B cell (primary cell): ENCODE results near the gene VNN1. TPM values are rescaled to one million over a fixed set of nuclear protein-coding genes. Genes with fewer than 3 reads are reported as not detected.

Source experiments
- ATAC-seq: fragments of 200-7000 bp; cut with Tn5 transposase; one replicate; pipeline ENCODE4 v1.10.0; 2021; ENCODE audit warnings: low read depth, mild to moderate bottlenecking, moderate number of reproducible peaks, moderate library complexity
- CTCF ChIA-PET: fragments of 350-600 bp; sonication (Branson Sonifier 250); formaldehyde crosslinking; loops from one replicate; lab custom pipeline; 2021; ENCODE audit warnings: antibody characterized with exemption, inconsistent platforms; lab: Charles Lee
- POLR2A ChIA-PET: fragments of 350-600 bp; sonication (Branson Sonifier 250); formaldehyde crosslinking; loops from one replicate; lab custom pipeline; 2021; ENCODE audit warnings: antibody characterized with exemption; lab: Charles Lee
- DNase-seq: peaks from one replicate; pipeline ENCODE4 v3.0.0; 2013
- H2AFZ ChIP-seq: 2 replicates; pipeline ENCODE4 v1.6.1; 2012; ENCODE audit warnings: mild to moderate bottlenecking, low read depth, low read length; ENCODE audit not compliant: insufficient read depth, poor library complexity, severe bottlenecking
- H3K27ac ChIP-seq, 2 donors: 1 replicate in 1 of 2; 2 replicates in 1 of 2; pipeline ENCODE4 v1.5.1; 2012 to 2013; ENCODE audit warnings: low read length in 2 of 2, mild to moderate bottlenecking in 2 of 2, moderate library complexity in 1 of 2
- H3K27me3 ChIP-seq, 4 experiments: fragments of 200-600 bp in 1 of 4; sonication (generic) in 1 of 4; replicated peaks in 1 of 4; 1 replicate in 2 of 4; 2 replicates in 2 of 4; pipeline versions ENCODE4 v1.6.1 to v1.7.0; 2013 to 2016; ENCODE audit warnings: low read length in 3 of 4, mild to moderate bottlenecking in 2 of 4, mixed read lengths in 1 of 4, moderate library complexity in 1 of 4; ENCODE audit not compliant: insufficient read depth in 4 of 4, control insufficient read depth in 3 of 4; ENCODE audit errors: control extremely low read depth in 1 of 4
- H3K36me3 ChIP-seq, 2 experiments: replicated peaks in 1 of 2; 1 replicate in 1 of 2; 2 replicates in 1 of 2; pipeline versions ENCODE4 v1.6.1 to v1.7.1; 2013; ENCODE audit warnings: low read length in 1 of 2; ENCODE audit not compliant: insufficient read depth in 2 of 2, control insufficient read depth in 1 of 2; ENCODE audit errors: control extremely low read depth in 1 of 2, extremely low read depth in 1 of 2
- H3K4me1 ChIP-seq, 2 donors: fragments of 200-600 bp in 1 of 2; sonication (generic) in 1 of 2; 1 replicate in 1 of 2; 2 replicates in 1 of 2; pipeline versions ENCODE4 v1.5.1 to v1.6.1; 2013 to 2017; ENCODE audit warnings: low read length in 2 of 2; ENCODE audit not compliant: control insufficient read depth in 2 of 2, insufficient read depth in 2 of 2
- H3K4me2 ChIP-seq: replicated peaks from 2 replicates; pipeline ENCODE3; 2012; ENCODE audit warnings: mild to moderate bottlenecking, low read depth, low read length; ENCODE audit not compliant: poor library complexity, severe bottlenecking
- H3K4me3 ChIP-seq, 5 experiments: fragments of 200-600 bp in 1 of 5; sonication (generic) in 1 of 5; 1 replicate in 3 of 5; 2 replicates in 2 of 5; pipeline versions ENCODE4 v1.5.1 to v1.7.0; 2011 to 2016; ENCODE audit warnings: low read length in 4 of 5, mild to moderate bottlenecking in 4 of 5, low read depth in 2 of 5, control low read depth in 1 of 5, moderate library complexity in 1 of 5; ENCODE audit not compliant: insufficient read depth in 1 of 5; ENCODE audit errors: control extremely low read depth in 1 of 5, extremely low read depth in 1 of 5
- H3K79me2 ChIP-seq: fragments of 200-600 bp; sonication (generic); one replicate; pipeline ENCODE4 v1.6.0; 2016; ENCODE audit warnings: low read length; ENCODE audit not compliant: control insufficient read depth, insufficient read depth
- H3K9ac ChIP-seq: fragments of 200-600 bp; sonication (generic); 2 replicates; pipeline ENCODE4 v1.6.1; 2017; ENCODE audit warnings: mild to moderate bottlenecking, low read length, moderate library complexity
- H3K9me3 ChIP-seq, 3 donors: one replicate each; pipeline versions ENCODE4 v1.6.1 to v1.7.1; 2013; ENCODE audit warnings: low read length in 2 of 3; ENCODE audit not compliant: control insufficient read depth in 2 of 3, insufficient read depth in 1 of 3; ENCODE audit errors: control extremely low read depth in 1 of 3
- H4K20me1 ChIP-seq: 2 replicates; pipeline ENCODE4 v1.6.0; 2012; ENCODE audit warnings: mild to moderate bottlenecking, low read length; ENCODE audit not compliant: insufficient read depth, control insufficient read depth, poor library complexity, severe bottlenecking
- H3K27ac Mint-ChIP-seq: one replicate; pipeline ENCODE4 v1.8.0; 2021; ENCODE audit warnings: mixed read lengths
- H3K27me3 Mint-ChIP-seq: one replicate; pipeline ENCODE4 v1.8.0; 2021; ENCODE audit warnings: mixed read lengths
- H3K4me1 Mint-ChIP-seq: one replicate; pipeline ENCODE4 v1.8.0; 2021; ENCODE audit warnings: mixed read lengths
- H3K4me3 Mint-ChIP-seq: one replicate; pipeline ENCODE4 v1.8.0; 2021; ENCODE audit warnings: mixed read lengths
- H3K9me3 Mint-ChIP-seq: one replicate; pipeline ENCODE4 v1.8.0; 2022; ENCODE audit warnings: mixed read lengths; ENCODE audit not compliant: insufficient read depth
- CTCF ChIP-seq: fragments of 200-600 bp; IDR thresholded peaks from one replicate; pipeline ENCODE4 v1.8.0; 2022; ENCODE audit warnings: antibody characterized with exemption, mild to moderate bottlenecking
- EZH2 ChIP-seq: IDR thresholded peaks from 2 replicates; pipeline ENCODE4 v1.6.1; 2012; ENCODE audit warnings: borderline replicate concordance, low read depth, mild to moderate bottlenecking, moderate library complexity, low read length; ENCODE audit not compliant: insufficient read depth, poor library complexity, severe bottlenecking
- WGBS: methylation state at CpG from one replicate; pipeline ENCODE4 v1.1.5; 2013; ENCODE audit warnings: missing lambda C conversion rate; ENCODE audit not compliant: insufficient coverage; 5-methylcytosine and 5-hydroxymethylcytosine counted together
- intact Hi-C: fragments of 100-400 bp; cut with micrococcal nuclease; formaldehyde crosslinking; loops from one replicate; pipeline ENCODE4 v1.10.0; 2022
- polyA plus RNA-seq: library from polyadenylated mRNA; depleted of rRNA; stranded (reverse); fragments of >200 nt; gene quantifications from 2 replicates; pipeline ENCODE4 v1.2.3, GENCODE V29; 2012
- total RNA-seq, 2 donors: library from RNA; stranded (reverse); fragments of 120-200 nt in 1 of 2; gene quantifications; 1 replicate in 1 of 2; 2 replicates in 1 of 2; pipeline versions ENCODE4 v1.2.3 to v1.2.4, GENCODE V29; 2013 to 2022

The VNN1 gene
- total and polyA plus RNA-seq, 2 donors (not counting 1 experiment from before 2014, with no cell fraction given): 0.04 TPM; not detected in 1

DNA sequence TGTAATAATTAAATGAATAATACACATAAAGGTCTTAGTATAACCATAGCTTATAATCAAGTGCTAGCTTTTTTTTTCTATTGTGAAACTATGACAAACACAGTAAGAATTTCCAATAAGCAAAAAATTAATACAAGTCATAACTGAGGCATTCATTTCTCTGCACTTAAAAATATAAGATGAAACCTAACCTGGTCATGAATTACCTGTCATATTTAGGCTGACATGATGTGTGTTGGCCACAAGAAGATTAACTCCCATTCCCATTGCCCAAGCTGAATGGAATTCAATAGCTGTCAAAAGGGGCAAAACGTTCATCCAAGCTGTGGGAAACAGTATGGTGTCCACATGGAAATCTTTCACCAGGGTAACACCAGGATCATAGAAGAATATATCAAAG is 38.4 kb upstream of the VNN1 start:
- Histone ChIP-seq H3K79me2 (no peaks in the 10 kb centered on the region), H3K36me3 (peaks cover 9 to 54% of the 10 kb centered on the region in 2 experiments), H3K4me3 (no peak overlapping the region), H3K9ac (no peak overlapping the region), H3K9me3 (no peaks in the 10 kb centered on the region), H3K27ac (no peak overlapping the region), H2AFZ (no peak overlapping the region), H3K4me1 (peaks cover 14 to 43% of the 10 kb centered on the region in 2 donors), H3K4me2 (no peak overlapping the region), H4K20me1 (no peaks in the 10 kb centered on the region), H3K27me3 (no peaks in the 10 kb centered on the region)
- Mint-ChIP-seq H3K9me3 (no peaks in the 10 kb centered on the region), H3K4me1 (peaks cover 27% of the 10 kb centered on the region), H3K4me3 (no peak overlapping the region), H3K27ac (no peak overlapping the region), H3K27me3 (no peaks in the 10 kb centered on the region)
- ChIA-PET CTCF (interaction anchor here (0.9 to 1.0 kb wide), 2 partner anchors 24 to 81 kb away, joined by 3 read pairs; no protein-coding TSS in a partner anchor), POLR2A (no interaction called here)
- TF ChIP-seq CTCF (no peak), EZH2 (no peak)
- DNase-seq (no peak), ATAC-seq (no peak)
- 100% methylated on average over 1 of the region's 1 CpG for WGBS
- intact Hi-C loops: no loop called here

GRCh38 chr6:132751828-132752227 is 38.0 kb upstream of the VNN1 start:
- TF ChIP-seq EZH2 (no peak), CTCF (no peak)
- no peak overlapping the region for H2AFZ ChIP-seq
- no CpG with 5 or more reads among the region's 1 CpG for WGBS
- no peak overlapping the region for H3K9ac ChIP-seq
- CTCF ChIA-PET: interaction anchor here (0.9 to 1.2 kb wide), 2 partner anchors 16 to 23 kb away, joined by 3 read pairs; no protein-coding TSS in a partner anchor
- peaks cover 12 to 39% of the 10 kb centered on the region in 2 donors for H3K4me1 ChIP-seq
- peaks cover 27% of the 10 kb centered on the region for H3K4me1 Mint-ChIP-seq
- H3K4me3 ChIP-seq: no peak overlapping the region
- H3K79me2 ChIP-seq: no peaks in the 10 kb centered on the region
- H3K27me3 ChIP-seq: no peaks in the 10 kb centered on the region
- H3K27ac ChIP-seq: peak overlapping the region in 1 of 2 donors; percentile 73
- DNase-seq (no peak), ATAC-seq (no peak)
- no peaks in the 10 kb centered on the region for H4K20me1 ChIP-seq
- intact Hi-C loops: no loop called here
- H3K4me3 Mint-ChIP-seq: no peak overlapping the region
- H3K9me3 ChIP-seq: no peaks in the 10 kb centered on the region
- peaks cover 9 to 55% of the 10 kb centered on the region in 2 experiments for H3K36me3 ChIP-seq
- no peaks in the 10 kb centered on the region for H3K9me3 Mint-ChIP-seq
- H3K27ac Mint-ChIP-seq: peak overlapping the region; percentile 78
- peak overlapping the region; percentile 32 for H3K4me2 ChIP-seq
- no peaks in the 10 kb centered on the region for H3K27me3 Mint-ChIP-seq
- POLR2A ChIA-PET: interaction anchor here (0.5 kb wide), 1 partner anchor 10 kb away, joined by 3 read pairs; no protein-coding TSS in a partner anchor
